Ascending aorta (tissue), 2 donors: Measurements from ENCODE around the gene KDM2A. TPM values are rescaled to one million over a fixed set of nuclear protein-coding genes. Genes with fewer than 3 reads are reported as not detected.
A peak's percentile ranks its signal among the peaks of the same experiment; 100 is the strongest.
"Not testable (repeated sequence)": the region's sequence is repeated elsewhere in the genome, so short reads cannot be mapped to it uniquely, and the experiment has no call there.

Experiments
- DNase-seq, 2 donors: peaks; one replicate each; pipeline ENCODE4 v3.0.0-alpha.2; 2019; ENCODE audit warnings: low spot score in 2 of 2
- H3K27ac ChIP-seq, 2 donors: fragments of 200-600 bp; sonication (generic); one replicate each; pipeline ENCODE4 v1.5.1; 2016 to 2017; ENCODE audit warnings: mild to moderate bottlenecking in 1 of 2
- H3K27me3 ChIP-seq: fragments of 200-600 bp; sonication (generic); one replicate; pipeline ENCODE4 v1.5.1; 2017
- H3K36me3 ChIP-seq, 2 donors: fragments of 200-600 bp; sonication (generic); one replicate each; pipeline ENCODE4 v1.5.1; 2016
- H3K4me1 ChIP-seq, 2 donors: fragments of 200-600 bp; sonication (generic); one replicate each; pipeline ENCODE4 v1.5.1; 2016 to 2017; ENCODE audit warnings: mild to moderate bottlenecking in 1 of 2
- H3K4me3 ChIP-seq, 2 donors: fragments of 200-600 bp; sonication (generic); one replicate each; pipeline ENCODE4 v1.5.1; 2016 to 2017; ENCODE audit warnings: mild to moderate bottlenecking in 1 of 2
- H3K9me3 ChIP-seq, 2 donors: fragments of 200-600 bp; sonication (generic); one replicate each; pipeline ENCODE4 v1.5.1; 2016
- CTCF ChIP-seq, 3 experiments: fragments of 200-600 bp in 2 of 3; fragments of 450-650 bp in 1 of 3; sonication (generic) in 2 of 3; IDR thresholded peaks; one replicate each; pipeline ENCODE4 v1.5.1; 2016 to 2019; ENCODE audit warnings: antibody characterized with exemption in 3 of 3, mild to moderate bottlenecking in 1 of 3, moderate library complexity in 1 of 3
- intact Hi-C: fragments of 100-400 bp; cut with DNase I; formaldehyde crosslinking; loops from one replicate; pipeline ENCODE4 v1.15.1; 2023
- total RNA-seq: library from RNA; depleted of rRNA; stranded (reverse); fragments of >200 nt; gene quantifications from one replicate; pipeline ENCODE4 v1.1.0, GENCODE V29; 2016

KDM2A gene
- total RNA-seq, 1 donor from 2014 or later = 129 TPM

GRCh38 chr11:67118181-67118766, 789 bp upstream of the KDM2A start:
- Histone ChIP-seq H3K27me3 (no peaks in the 10 kb centered on the region), H3K36me3 (no peaks in the 10 kb centered on the region), H3K27ac (peak overlapping the region; percentile 87 to 96), H3K4me3 (peak overlapping the region; percentile 55 to 81), H3K4me1 (peaks cover 5 to 15% of the 10 kb centered on the region in 2 donors), H3K9me3 (no peaks in the 10 kb centered on the region)
- TF ChIP-seq CTCF (IDR thresholded peaks at IDR 0.05) = peak in 1 of 3 experiments; percentile 4
- peak in 1 of 2 donors; percentile 76 for DNase-seq
- intact Hi-C loops = loop anchor here (2.0 to 10.0 kb wide), 6 partner anchors 61 to 387 kb away; partner anchors contain the start of genes CDK2AP2, LRFN4, PC and PITPNM1

- Histone ChIP-seq H3K9me3 (no peaks in the 10 kb centered on the region), H3K4me1 (peaks cover 5 to 20% of the 10 kb centered on the region in 2 donors), H3K36me3 (no peaks in the 10 kb centered on the region), H3K27ac (peak overlapping the region; percentile 96 to 100), H3K4me3 (peak overlapping the region; percentile 99 to 100), H3K27me3 (no peaks in the 10 kb centered on the region)
- peak in 1 of 3 experiments; percentile 25 for TF ChIP-seq CTCF (IDR thresholded peaks at IDR 0.05)
- DNase-seq = no peak
- intact Hi-C loops = loop anchor here (2.0 to 10.0 kb wide), 6 partner anchors 63 to 385 kb away; partner anchors contain the start of genes CDK2AP2, LRFN4, PC and PITPNM1
Observed at GRCh38 chr11:67119585-67120391, 725 bp downstream of the KDM2A start.

GRCh38 chr11:67120456-67120855, 1.4 kb downstream of the KDM2A start:
- TF ChIP-seq CTCF (IDR thresholded peaks at IDR 0.05) = no peak
- peak overlapping the region; percentile 96 to 100 for H3K27ac ChIP-seq
- intact Hi-C loops = no loop called here
- H3K9me3 ChIP-seq = no peaks in the 10 kb centered on the region
- H3K36me3 ChIP-seq = no peaks in the 10 kb centered on the region
- H3K4me1 ChIP-seq = peaks cover 5 to 20% of the 10 kb centered on the region in 2 donors
- no peaks in the 10 kb centered on the region for H3K27me3 ChIP-seq
- peak overlapping the region; percentile 99 to 100 for H3K4me3 ChIP-seq
- DNase-seq = no peak

GRCh38 chr11:67120881-67121710, 2.0 kb downstream of the KDM2A start:
- peak overlapping the region; percentile 99 to 100 for H3K4me3 ChIP-seq
- intact Hi-C loops = no loop called here
- H3K27ac ChIP-seq = peak overlapping the region; percentile 96 to 100
- H3K27me3 ChIP-seq = no peaks in the 10 kb centered on the region
- peak in 1 of 2 donors; percentile 68 for DNase-seq
- H3K9me3 ChIP-seq = no peaks in the 10 kb centered on the region
- TF ChIP-seq CTCF (IDR thresholded peaks at IDR 0.05) = no peak
- H3K36me3 ChIP-seq = no peaks in the 10 kb centered on the region
- H3K4me1 ChIP-seq = peaks cover 5 to 20% of the 10 kb centered on the region in 2 donors

- intact Hi-C loops, H3K9me3 ChIP-seq, H3K4me3 ChIP-seq, DNase-seq, H3K27me3 ChIP-seq, H3K36me3 ChIP-seq, H3K27ac ChIP-seq: not testable (repeated sequence)
- peaks cover 0 to 24% of the 10 kb centered on the region in 2 donors for H3K4me1 ChIP-seq
Observed at GRCh38 chr11:67123801-67124200, 4.7 kb downstream of the KDM2A start.

- H3K27ac ChIP-seq, H3K27me3 ChIP-seq, H3K9me3 ChIP-seq, H3K4me3 ChIP-seq, H3K36me3 ChIP-seq, intact Hi-C loops: not testable (repeated sequence)
- peak in 1 of 2 donors; percentile 49 for DNase-seq
- H3K4me1 ChIP-seq = peaks cover 0 to 24% of the 10 kb centered on the region in 2 donors
Observed at GRCh38 chr11:67126243-67126642, 7.2 kb downstream of the KDM2A start.
